ENCODE data around the gene ACOT4.
A peak's percentile ranks its signal among the peaks of the same experiment; 100 is the strongest.
"Not testable (repeated sequence)": the region's sequence is repeated elsewhere in the genome, so short reads cannot be mapped to it uniquely, and the experiment has no call there.

Gene ACOT4

DNA sequence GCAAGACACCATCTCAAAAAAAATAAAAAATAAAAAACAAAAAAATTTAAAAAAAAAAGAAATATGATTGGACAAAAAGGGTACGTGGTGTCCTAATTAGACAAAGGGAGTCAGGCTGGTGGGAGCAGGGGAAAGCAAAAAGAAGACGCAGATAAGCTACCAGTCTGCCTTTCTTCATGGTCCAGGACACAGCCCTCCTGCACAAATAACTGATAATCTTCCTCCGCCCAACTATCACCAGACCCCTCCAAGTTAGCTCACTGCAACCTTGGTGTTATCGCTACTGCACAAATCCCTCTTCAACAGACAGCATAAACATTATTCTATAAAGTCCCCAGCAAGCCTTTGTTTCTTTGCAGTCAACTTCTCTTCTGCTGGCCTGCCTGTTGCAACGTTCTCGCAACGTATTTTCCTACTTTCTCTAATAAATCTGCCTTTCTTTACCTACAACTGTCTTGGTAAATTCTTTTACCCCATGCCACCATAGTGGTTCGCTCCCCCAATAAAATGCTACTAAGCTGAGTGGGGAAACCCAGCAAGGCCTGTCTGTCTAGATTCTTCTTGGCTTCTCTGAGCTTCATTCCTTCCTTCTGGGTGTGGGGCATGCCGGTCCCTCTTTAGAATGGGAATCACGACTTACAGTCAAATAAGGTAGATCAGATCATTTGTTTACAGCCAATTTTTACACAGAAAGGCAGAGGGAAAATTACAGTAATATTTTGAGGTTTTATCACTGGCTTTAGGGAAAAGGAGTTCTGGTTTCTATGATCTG, 38.5 kb downstream of the ACOT4 start:
- no peak for FAIRE-seq
- DNase-seq (ENCODE audit: low spot score): no peak

DNA sequence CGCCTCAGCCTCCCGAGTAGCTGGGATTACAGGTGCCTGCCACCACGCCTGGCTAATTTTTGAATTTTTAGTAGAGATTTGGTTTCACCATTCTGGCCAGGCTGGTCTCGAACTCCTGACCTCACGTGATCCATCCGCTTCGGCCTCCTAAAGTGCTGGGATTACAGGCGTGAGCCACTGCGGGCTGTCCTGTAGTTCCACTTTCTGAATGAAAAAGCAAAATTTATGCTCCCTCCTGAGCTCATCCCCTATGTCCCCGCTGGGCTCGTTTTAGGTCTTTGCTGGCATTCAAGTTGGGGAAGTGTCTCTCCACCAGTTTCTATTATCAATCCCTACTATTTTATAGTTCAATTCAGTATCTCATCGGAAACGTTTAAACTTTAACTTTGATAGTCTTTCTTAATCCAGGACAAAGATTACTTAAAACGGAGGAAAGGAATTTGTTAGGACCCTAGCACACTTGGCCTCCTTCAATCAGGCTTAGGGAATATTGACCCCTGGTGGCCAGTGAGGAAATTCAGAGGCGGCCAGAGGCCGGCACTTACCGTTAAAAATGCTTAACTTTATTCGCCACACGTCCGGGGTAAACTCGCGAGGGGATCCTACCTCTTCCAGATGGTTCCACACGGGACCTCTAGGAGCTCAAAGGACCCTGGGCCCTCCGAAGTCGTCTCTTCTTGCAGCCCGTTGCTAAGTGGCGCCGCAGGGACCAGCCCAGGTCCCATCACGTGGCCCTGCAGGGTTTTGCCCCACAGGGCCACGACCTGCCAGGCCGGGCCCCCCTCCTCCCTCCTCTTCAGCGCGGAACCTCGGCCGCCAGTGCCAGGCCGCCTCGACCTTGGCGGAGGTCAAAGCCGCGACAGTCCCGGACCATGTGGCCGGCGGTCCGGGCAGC, 41.7 kb downstream of the ACOT4 start:
- DNase-seq (ENCODE audit: low spot score): peak; percentile 81
- peak; percentile 97 for FAIRE-seq

DNA sequence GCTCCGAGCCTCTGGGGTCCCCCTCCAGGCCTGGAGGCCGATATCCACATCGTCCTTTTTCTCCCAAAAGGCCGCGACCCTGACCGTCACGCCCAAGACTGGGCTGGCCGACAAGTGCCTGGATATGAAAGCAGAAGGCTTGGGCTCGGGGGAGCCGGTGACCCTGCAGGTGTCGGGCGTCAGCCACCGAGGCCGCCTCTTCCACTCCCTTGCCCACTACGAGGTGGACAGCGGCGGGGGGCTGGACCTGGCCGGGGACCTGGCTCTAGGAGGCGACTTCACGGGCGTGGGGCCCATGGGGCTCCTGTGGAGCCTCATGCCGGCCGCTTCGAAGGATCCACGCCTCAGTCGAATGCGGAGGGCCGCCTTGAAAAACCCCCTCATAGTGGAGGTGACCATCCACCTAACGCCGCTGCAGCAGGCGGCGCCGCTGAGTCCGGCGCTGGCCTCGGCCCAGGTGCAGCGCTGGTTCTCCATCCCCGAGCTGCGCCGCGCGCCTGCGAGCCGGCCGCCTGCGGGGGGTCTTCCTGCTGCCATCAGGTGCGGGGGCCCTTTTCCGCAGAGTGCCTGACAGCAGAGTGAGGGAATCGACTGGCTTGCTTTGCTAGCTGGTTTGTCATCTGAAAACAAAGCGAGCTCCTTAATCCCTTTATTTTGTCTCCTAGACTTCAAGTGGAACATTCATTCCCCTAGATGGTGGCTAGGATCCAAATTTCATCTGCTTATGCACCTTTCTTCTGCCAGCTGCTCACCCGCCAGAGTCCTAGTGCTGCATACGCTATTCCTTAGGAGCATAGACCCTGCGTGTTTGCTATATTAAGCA, 42.5 kb downstream of the ACOT4 start:
- DNase-seq (ENCODE audit: low spot score) (no peak), FAIRE-seq (peak; percentile 68)

DNA sequence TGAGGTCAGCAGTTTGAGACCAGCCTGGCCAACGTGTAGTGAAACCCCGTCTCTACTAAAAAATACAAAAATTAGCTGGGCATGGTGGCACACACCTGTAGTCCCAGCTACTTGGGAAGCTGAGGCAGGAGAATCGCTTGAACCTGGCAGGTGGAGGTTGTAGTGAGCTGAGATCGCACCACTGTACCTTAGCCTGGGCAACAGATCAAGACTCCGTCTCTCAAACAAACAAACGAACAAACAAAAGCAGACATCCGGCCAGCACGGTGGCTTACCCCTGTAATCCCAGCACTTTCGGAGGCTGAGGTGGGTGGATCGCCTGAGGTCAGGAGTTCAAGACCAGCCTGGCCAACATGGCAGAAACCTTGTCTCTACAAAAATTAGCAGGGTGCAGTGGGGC, 44.7 kb downstream of the ACOT4 start:
- FAIRE-seq: not testable (repeated sequence)

DNA sequence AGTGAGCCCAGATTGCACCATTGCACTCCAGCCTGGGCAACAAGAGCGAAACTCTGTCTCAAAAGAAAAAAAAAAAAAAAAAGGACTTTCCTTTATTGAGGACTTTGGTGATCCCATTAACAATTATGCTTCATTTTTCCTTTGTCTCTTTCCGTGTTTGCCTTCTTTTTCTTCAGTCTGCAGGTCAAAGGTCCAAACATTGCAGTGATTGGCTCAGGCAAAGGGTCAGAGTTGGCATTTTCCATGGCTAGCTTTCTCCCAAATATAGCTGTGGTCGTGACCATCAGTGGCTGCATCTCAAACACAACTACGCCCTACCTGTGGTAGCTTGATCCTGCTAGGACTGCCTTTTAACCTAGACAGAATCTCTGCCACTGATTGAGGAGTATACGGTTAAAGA, 46.2 kb downstream of the ACOT4 start:
- DNase-seq (ENCODE audit: low spot score) (no peak), FAIRE-seq (peak; percentile 86)

More for the DNA sequence above, 44.7 kb downstream of the ACOT4 start:
- not testable (repeated sequence) for DNase-seq (ENCODE audit: low spot score)

DNA sequence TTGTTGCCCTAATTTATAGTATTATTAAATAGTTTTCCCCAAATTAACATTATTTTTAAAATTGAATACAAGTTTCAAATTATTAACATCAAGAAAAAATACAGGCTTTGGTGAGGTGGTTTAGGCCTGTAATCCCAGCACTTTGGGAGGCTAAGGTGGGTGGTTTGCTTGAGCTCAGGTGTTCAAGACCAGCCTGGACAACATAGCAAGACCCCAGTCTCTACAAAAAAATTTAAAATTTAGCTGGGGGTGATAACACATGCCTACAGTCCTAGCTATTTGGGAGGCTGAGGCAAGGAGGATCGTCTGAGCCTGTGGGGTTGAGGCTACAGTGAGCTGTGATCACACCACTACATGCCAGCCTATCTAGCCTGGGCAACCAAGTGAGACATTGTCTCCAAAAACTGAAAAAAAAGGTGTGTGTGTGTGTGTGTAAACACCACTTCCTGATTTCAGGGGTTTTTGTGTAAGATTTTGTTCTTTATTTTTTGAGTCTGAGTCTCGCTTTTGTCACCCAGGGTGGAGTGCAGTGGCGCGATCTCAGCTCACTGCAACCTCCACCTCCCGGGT, 49.2 kb downstream of the ACOT4 start:
- DNase-seq (ENCODE audit: low spot score): no peak
- FAIRE-seq: peak; percentile 52

DNA sequence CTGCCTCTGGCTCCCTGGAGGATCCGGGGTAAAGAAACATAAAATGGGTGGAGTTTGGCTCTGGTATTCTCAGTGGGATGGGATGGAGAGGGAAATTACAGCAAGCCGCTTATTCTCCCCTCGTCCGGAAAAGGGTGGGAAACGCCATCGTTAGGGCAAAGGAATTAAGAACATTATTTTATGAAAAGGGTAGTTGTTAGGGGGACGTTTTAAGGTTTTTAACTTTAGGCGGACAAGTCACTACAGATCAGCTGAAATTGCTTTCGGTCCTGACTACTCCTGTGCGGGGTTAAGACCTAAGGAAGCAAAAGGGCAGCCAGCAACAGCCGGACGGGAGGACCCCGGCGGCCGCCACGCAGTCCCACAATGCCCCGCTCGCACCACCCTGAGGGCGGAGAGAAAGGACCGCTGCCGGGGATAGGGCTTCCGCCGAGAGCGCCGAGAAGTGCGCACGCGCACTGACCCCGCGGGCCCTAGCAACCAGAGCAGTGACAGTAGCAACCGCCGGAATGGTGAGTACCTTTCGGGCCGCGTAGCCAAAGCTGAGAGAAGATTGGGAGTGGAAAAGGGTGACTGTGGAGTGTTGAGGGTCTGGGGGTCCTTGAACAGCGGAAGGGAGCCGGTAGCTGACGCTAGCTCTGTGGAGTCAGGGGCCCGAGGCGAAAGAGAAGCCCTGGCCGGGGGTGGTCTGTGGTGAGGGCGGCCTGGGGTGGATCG, 53.0 kb downstream of the ACOT4 start, which contains the start of gene DNAL1:
TSS of gene DNAL1 (plus strand) at position 456 of the 717 bp plus-strand sequence. CDS start at position 510, 54 bp downstream.
- peak; percentile 100 for DNase-seq (ENCODE audit: low spot score)
- FAIRE-seq: peak; percentile 99

DNA sequence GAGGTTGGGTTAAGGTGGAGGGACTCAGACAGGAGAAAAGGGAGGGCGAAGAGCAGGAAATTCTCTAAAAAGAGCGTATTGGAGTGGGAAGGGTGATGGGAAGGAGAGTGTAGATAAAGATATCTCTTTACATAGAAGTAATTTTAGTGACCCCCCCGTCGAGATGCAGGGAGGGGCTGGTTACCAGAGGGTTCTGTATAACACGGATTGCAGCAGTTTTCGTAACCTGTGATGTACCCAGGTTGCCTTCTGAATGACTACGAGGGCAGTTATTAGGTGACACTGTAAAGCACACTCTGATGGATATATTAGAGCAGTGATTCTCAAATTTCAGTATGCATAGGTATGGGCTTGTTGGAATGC, 53.6 kb downstream of the ACOT4 start:
- FAIRE-seq (peak; percentile 91), DNase-seq (ENCODE audit: low spot score) (no peak)
